Measurements from ENCODE around the gene HHATL.

DNA sequence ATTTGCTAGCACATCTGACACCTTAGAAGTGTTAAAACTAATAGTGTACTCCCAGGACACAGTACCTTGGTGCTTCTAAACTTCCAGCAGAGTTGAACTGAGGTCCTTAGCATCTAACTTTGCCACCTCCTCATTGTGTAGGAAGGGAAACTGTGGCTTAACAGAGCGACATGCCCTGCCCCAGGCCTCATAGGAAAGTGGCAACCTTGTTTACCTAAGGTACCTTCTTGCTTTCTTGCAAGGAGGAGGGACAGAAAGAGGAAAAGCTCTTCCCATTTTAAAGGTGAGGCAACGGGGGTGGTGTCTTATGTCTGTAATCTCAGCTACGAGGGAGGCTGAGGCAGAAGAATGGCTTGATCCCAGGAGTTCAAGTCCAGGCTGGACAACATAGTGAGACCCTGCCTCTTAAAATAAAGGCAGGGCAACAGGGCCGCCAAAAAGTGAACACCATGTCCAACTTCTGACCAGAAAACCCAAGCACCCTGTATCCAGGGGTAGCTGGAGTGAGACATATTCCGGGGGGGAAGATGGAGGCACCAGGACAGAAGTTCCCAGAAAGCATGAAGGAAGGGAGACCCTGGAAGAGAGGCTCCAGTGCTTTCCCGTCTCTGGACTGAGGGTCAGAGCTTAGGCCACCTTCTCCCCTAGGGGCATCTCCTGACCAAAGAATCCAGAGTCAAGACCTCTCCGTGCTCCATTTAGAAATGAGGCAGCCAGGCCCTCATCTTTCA is 17.8 kb downstream of the HHATL start:
- TF ChIP-seq POLR2A (IDR thresholded peaks at IDR 0.05) (no peak), EP300 (IDR thresholded peaks at IDR 0.05) (no peak)
- TF ChIP-seq, protein P1, sequence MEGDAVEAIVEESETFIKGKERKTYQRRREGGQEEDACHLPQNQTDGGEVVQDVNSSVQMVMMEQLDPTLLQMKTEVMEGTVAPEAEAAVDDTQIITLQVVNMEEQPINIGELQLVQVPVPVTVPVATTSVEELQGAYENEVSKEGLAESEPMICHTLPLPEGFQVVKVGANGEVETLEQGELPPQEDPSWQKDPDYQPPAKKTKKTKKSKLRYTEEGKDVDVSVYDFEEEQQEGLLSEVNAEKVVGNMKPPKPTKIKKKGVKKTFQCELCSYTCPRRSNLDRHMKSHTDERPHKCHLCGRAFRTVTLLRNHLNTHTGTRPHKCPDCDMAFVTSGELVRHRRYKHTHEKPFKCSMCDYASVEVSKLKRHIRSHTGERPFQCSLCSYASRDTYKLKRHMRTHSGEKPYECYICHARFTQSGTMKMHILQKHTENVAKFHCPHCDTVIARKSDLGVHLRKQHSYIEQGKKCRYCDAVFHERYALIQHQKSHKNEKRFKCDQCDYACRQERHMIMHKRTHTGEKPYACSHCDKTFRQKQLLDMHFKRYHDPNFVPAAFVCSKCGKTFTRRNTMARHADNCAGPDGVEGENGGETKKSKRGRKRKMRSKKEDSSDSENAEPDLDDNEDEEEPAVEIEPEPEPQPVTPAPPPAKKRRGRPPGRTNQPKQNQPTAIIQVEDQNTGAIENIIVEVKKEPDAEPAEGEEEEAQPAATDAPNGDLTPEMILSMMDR (IDR thresholded peaks at IDR 0.05) = no peak

Measured in tibial nerve (tissue), 4 donors.